HepG2 (cell line): ENCODE measurements around the gene SMIM11. TPM values are rescaled to one million over a fixed set of nuclear protein-coding genes. Genes with fewer than 3 reads are reported as not detected.
A peak's percentile ranks its signal among the peaks of the same experiment; 100 is the strongest.
"Not testable (repeated sequence)": the region's sequence is repeated elsewhere in the genome, so short reads cannot be mapped to it uniquely, and the experiment has no call there.

ENCODE experiments used
- ATAC-seq: fragments of 200-7000 bp; cut with Tn5 transposase; 3 replicates; pipeline ENCODE4 v1.9.1; 2020; ENCODE audit warnings: mild to moderate bottlenecking, moderate library complexity
- BruUV-seq: library from RNA; stranded (reverse); fragments of 400-500 nt; replicated peaks from 2 replicates; lab custom pipeline; 2021; lab: Mats Ljungman, UMichigan
- CTCF ChIA-PET: fragments of 300-600 bp; formaldehyde crosslinking; extraction: SDS; loops from one replicate; lab custom pipeline; 2021; ENCODE audit warnings: low total read pairs, inconsistent platforms, low intra/inter-chr PET ratio; lab: Yijun Ruan, JAX
- POLR2A ChIA-PET: fragments of 350-600 bp; sonication (Branson Sonifier 250); formaldehyde crosslinking; loops from one replicate; lab custom pipeline; 2020; ENCODE audit warnings: antibody characterized with exemption, inconsistent platforms; lab: Yijun Ruan, JAX
- DNase-seq: peaks from one replicate; pipeline ENCODE4 v3.0.0-alpha.2; 2015; ENCODE audit warnings: low spot score
- FAIRE-seq: peaks from 3 replicates; lab custom pipeline; 2011; peaks lifted over from hg19 to GRCh38; lab: Jason Lieb, UNC
- H2AFZ ChIP-seq: one replicate; pipeline ENCODE4 v1.6.1; 2011; ENCODE audit warnings: low read length, inconsistent platforms
- H3K27ac ChIP-seq: fragments of 300-600 bp; 3 replicates; pipeline ENCODE4 v1.8.0; 2011; ENCODE audit warnings: mixed run types, mild to moderate bottlenecking, mixed read lengths, low read length, inconsistent platforms; ENCODE audit not compliant: insufficient read depth; ENCODE audit errors: extremely low read length
- H3K27me3 ChIP-seq, 2 experiments: fragments of 200-600 bp in 1 of 2; 2 replicates in 1 of 2; 3 replicates in 1 of 2; pipeline versions ENCODE4 v1.6.0 to v1.8.0; 2011; ENCODE audit warnings: low read length in 2 of 2, mild to moderate bottlenecking in 2 of 2, moderate library complexity in 2 of 2, inconsistent platforms in 1 of 2; ENCODE audit not compliant: insufficient read depth in 2 of 2, control insufficient read depth in 1 of 2
- H3K36me3 ChIP-seq, 2 experiments: fragments of 200-600 bp in 1 of 2; replicated peaks in 1 of 2; 2 replicates in 1 of 2; 3 replicates in 1 of 2; pipeline versions ENCODE4 v1.5.1 to v1.8.0; 2011; ENCODE audit warnings: low read length in 2 of 2, inconsistent platforms in 1 of 2; ENCODE audit not compliant: insufficient read depth in 2 of 2, control insufficient read depth in 1 of 2
- H3K4me1 ChIP-seq: 2 replicates; pipeline ENCODE4 v1.5.1; 2012; ENCODE audit warnings: low read length, inconsistent platforms; ENCODE audit not compliant: insufficient read depth
- H3K4me2 ChIP-seq: 2 replicates; pipeline ENCODE4 v1.6.0; 2011; ENCODE audit warnings: low read depth, low read length, inconsistent platforms
- H3K4me3 ChIP-seq, 3 experiments: fragments of 200-600 bp in 1 of 3; sonication (generic), shearing (Covaris generic) in 1 of 3; replicated peaks in 1 of 3; 2 replicates each; pipeline ENCODE4 v1.5.1; 2011 to 2016; ENCODE audit warnings: low read length in 3 of 3, inconsistent platforms in 2 of 3, low read depth in 2 of 3, mild to moderate bottlenecking in 2 of 3, control low read depth in 1 of 3, mixed read lengths in 1 of 3; ENCODE audit not compliant: insufficient read depth in 1 of 3
- H3K79me2 ChIP-seq: one replicate; pipeline ENCODE4 v1.6.1; 2011; ENCODE audit warnings: low read length, inconsistent platforms; ENCODE audit not compliant: insufficient read depth
- H3K9ac ChIP-seq: 2 replicates; pipeline ENCODE4 v1.6.0; 2011; ENCODE audit warnings: mild to moderate bottlenecking, low read depth, low read length, inconsistent platforms; ENCODE audit not compliant: insufficient read depth
- H3K9me3 ChIP-seq: 2 replicates; pipeline ENCODE4 v1.5.1; 2012; ENCODE audit warnings: mild to moderate bottlenecking, low read length
- H4K20me1 ChIP-seq: 2 replicates; pipeline ENCODE4 v1.6.0; 2011; ENCODE audit warnings: inconsistent platforms, mild to moderate bottlenecking, low read length, moderate library complexity; ENCODE audit not compliant: insufficient read depth
- WGBS: methylation state at CpG from one replicate; pipeline ENCODE4 v1.1.6; 2017; ENCODE audit warnings: low lambda C conversion rate; 5-methylcytosine and 5-hydroxymethylcytosine counted together
- in situ Hi-C: cut with HindIII; loops from 2 replicates; pipeline ENCODE4 v1.10.0; 2017; ENCODE audit warnings: low pct_unique_long_range_greater_than_20kb; ENCODE audit not compliant: extremely low pct_ligation_motif_present
- intact Hi-C: fragments of 100-400 bp; cut with micrococcal nuclease; formaldehyde crosslinking; loops from one replicate; pipeline ENCODE4 v1.10.0; 2022; ENCODE audit not compliant: unreplicated experiment
- polyA plus RNA-seq, 8 experiments: library from polyadenylated mRNA; depleted of rRNA in 3 of 8; stranded (reverse) in 7 of 8; unstranded in 1 of 8; fragments of >200 nt; fragmentation: Illumina TruSeq in 4 of 8; extraction: Trizol in 4 of 8; gene quantifications; 2 replicates each; pipeline versions ENCODE4 v1.2.1 to v1.2.3, GENCODE V29; 2011 to 2016; ENCODE audit warnings: low read depth in 4 of 8, missing spikeins in 1 of 8, mixed read lengths in 1 of 8; ENCODE audit not compliant: insufficient read depth in 1 of 8
- total RNA-seq, 5 experiments: library from RNA; depleted of rRNA; stranded (reverse); fragments of >200 nt; fragmentation: Illumina TruSeq; extraction: Trizol; gene quantifications; 2 replicates each; pipeline ENCODE4 v1.2.3, GENCODE V29; 2016; ENCODE audit warnings: low read depth in 1 of 5

The SMIM11 gene
- total and polyA plus RNA-seq, 2 of the 13 experiments (the other 11 are each of a cell fraction or from before 2014, with no cell fraction given) = 6.4 to 18.9 TPM

GRCh38 chr21:34423805-34424204, 48.5 kb downstream of the SMIM11 start, which contains the start of gene SMIM34:
Gene SMIM34, minus strand, starts transcription at chr21:34423951. Its CDS starts 112 bp downstream, at chr21:34423839.
- H3K9ac ChIP-seq, H3K27me3 ChIP-seq, in situ Hi-C loops, intact Hi-C loops, ATAC-seq, FAIRE-seq, H3K4me2 ChIP-seq, BruUV-seq, H3K4me1 ChIP-seq, H3K27ac ChIP-seq, POLR2A ChIA-PET, CTCF ChIA-PET, H3K4me3 ChIP-seq, H2AFZ ChIP-seq, H3K36me3 ChIP-seq, DNase-seq, H4K20me1 ChIP-seq, H3K9me3 ChIP-seq, H3K79me2 ChIP-seq: not testable (repeated sequence)
- WGBS = no CpG with 5 or more reads among the region's 4 CpGs

- in situ Hi-C loops, H3K27ac ChIP-seq, DNase-seq, BruUV-seq, H3K4me3 ChIP-seq, H3K36me3 ChIP-seq, POLR2A ChIA-PET, H2AFZ ChIP-seq, H4K20me1 ChIP-seq, CTCF ChIA-PET, H3K79me2 ChIP-seq, H3K9ac ChIP-seq, H3K9me3 ChIP-seq, H3K4me2 ChIP-seq, H3K4me1 ChIP-seq, intact Hi-C loops, H3K27me3 ChIP-seq: not testable (repeated sequence)
- FAIRE-seq (peak; percentile 26), ATAC-seq (peak; percentile 66)
- no CpG with 5 or more reads among the region's 8 CpGs for WGBS
These were observed 52.0 kb downstream of the SMIM11 start for GRCh38 chr21:34427339-34427738.

- H3K79me2 ChIP-seq, H3K4me2 ChIP-seq, H4K20me1 ChIP-seq, intact Hi-C loops, in situ Hi-C loops, H3K4me3 ChIP-seq, DNase-seq, H3K9me3 ChIP-seq, H3K4me1 ChIP-seq, ATAC-seq, CTCF ChIA-PET, H3K9ac ChIP-seq, H2AFZ ChIP-seq, H3K36me3 ChIP-seq, BruUV-seq, POLR2A ChIA-PET, H3K27ac ChIP-seq, FAIRE-seq, H3K27me3 ChIP-seq: not testable (repeated sequence)
- no CpG with 5 or more reads among the region's 6 CpGs for WGBS
These were observed 53.1 kb downstream of the SMIM11 start for GRCh38 chr21:34428441-34428840.

GRCh38 chr21:34429710-34430109, 54.4 kb downstream of the SMIM11 start:
- intact Hi-C loops, H2AFZ ChIP-seq: not testable (repeated sequence)
- FAIRE-seq = peak; percentile 74

More at GRCh38 chr21:34429710-34430109, 54.4 kb downstream of the SMIM11 start:
- H3K4me3 ChIP-seq, H3K9me3 ChIP-seq, in situ Hi-C loops, H3K79me2 ChIP-seq, H3K36me3 ChIP-seq, H3K4me1 ChIP-seq, CTCF ChIA-PET, H4K20me1 ChIP-seq, H3K27ac ChIP-seq, H3K4me2 ChIP-seq, BruUV-seq, DNase-seq, H3K27me3 ChIP-seq, POLR2A ChIA-PET, H3K9ac ChIP-seq: not testable (repeated sequence)
- peak; percentile 93 for ATAC-seq
- WGBS = no CpG with 5 or more reads among the region's 5 CpGs
